Suprapubic skin (tissue), 4 donors: Measurements from ENCODE around the gene TAPBP.
"Not testable (repeated sequence)": the region's sequence is repeated elsewhere in the genome, so short reads cannot be mapped to it uniquely, and the experiment has no call there.

Experiments
- POLR2A ChIP-seq, 2 donors: fragments of 450-650 bp; IDR thresholded peaks; one replicate each; pipeline ENCODE4 v1.6.1; 2017; ENCODE audit warnings: antibody characterized with exemption in 2 of 2, mild to moderate bottlenecking in 2 of 2, moderate library complexity in 2 of 2
- POLR2AphosphoS5 ChIP-seq, 3 donors: sonication (generic); formaldehyde crosslinking; IDR thresholded peaks; one replicate each; pipeline ENCODE4 v1.6.1; 2017; ENCODE audit warnings: antibody characterized with exemption in 3 of 3
- TF ChIP-seq, protein P1 (sequence below), 2 donors: fragments of 200-600 bp in 1 of 2; fragments of 450-650 bp in 1 of 2; sonication (generic) in 1 of 2; IDR thresholded peaks; one replicate each; pipeline ENCODE4 v1.5.1; 2016 to 2019; ENCODE audit warnings: antibody characterized with exemption in 2 of 2, mild to moderate bottlenecking in 1 of 2, moderate library complexity in 1 of 2

DNA sequence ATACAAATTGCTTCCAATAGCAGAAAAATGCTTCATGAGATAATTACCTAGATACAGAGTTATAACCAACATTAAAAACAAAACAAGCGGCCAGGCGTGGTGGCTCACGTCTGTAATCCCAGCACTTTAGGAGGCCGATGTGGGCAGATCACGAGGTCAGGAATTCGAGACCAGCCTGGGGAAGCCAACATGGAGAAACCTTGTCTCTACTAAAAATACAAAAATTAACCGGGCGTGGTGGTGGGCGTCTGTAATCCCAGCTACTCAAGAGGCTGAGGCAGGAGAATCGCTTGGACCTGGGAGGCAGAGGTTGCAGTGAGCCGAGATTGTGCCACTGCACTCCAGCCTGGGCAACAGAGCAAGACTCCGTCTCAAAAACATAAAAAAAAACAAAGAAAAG is 49.6 kb upstream of the TAPBP start:
- TF ChIP-seq, protein P1, sequence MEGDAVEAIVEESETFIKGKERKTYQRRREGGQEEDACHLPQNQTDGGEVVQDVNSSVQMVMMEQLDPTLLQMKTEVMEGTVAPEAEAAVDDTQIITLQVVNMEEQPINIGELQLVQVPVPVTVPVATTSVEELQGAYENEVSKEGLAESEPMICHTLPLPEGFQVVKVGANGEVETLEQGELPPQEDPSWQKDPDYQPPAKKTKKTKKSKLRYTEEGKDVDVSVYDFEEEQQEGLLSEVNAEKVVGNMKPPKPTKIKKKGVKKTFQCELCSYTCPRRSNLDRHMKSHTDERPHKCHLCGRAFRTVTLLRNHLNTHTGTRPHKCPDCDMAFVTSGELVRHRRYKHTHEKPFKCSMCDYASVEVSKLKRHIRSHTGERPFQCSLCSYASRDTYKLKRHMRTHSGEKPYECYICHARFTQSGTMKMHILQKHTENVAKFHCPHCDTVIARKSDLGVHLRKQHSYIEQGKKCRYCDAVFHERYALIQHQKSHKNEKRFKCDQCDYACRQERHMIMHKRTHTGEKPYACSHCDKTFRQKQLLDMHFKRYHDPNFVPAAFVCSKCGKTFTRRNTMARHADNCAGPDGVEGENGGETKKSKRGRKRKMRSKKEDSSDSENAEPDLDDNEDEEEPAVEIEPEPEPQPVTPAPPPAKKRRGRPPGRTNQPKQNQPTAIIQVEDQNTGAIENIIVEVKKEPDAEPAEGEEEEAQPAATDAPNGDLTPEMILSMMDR (IDR thresholded peaks at IDR 0.05): not testable (repeated sequence)
- not testable (repeated sequence) for TF ChIP-seq POLR2AphosphoS5, POLR2A (IDR thresholded peaks at IDR 0.05)
